Endothelial cell of umbilical vein (primary cell): ENCODE measurements around the gene DKK3. TPM values are rescaled to one million over a fixed set of nuclear protein-coding genes. Genes with fewer than 3 reads are reported as not detected.

Source experiments
- BruUV-seq: library from RNA; stranded (reverse); fragments of 400-500 nt; replicated peaks from 2 replicates; lab custom pipeline; 2021; lab: Mats Ljungman, UMichigan
- CTCF ChIA-PET: fragments of 300-600, 350-600 bp; sonication (Branson Sonifier 250); formaldehyde crosslinking; loops from one replicate; lab custom pipeline; 2021; ENCODE audit warnings: antibody characterized with exemption, inconsistent platforms; lab: Charles Lee
- POLR2A ChIA-PET: fragments of 300-600, 350-600 bp; sonication (Branson Sonifier 250); formaldehyde crosslinking; loops from one replicate; lab custom pipeline; 2021; ENCODE audit warnings: antibody characterized with exemption, inconsistent platforms; lab: Charles Lee
- DNase-seq: peaks from one replicate; pipeline ENCODE4 v3.0.0-alpha.2; 2011; ENCODE audit warnings: low read depth, low spot score
- FAIRE-seq: peaks from 2 replicates; lab custom pipeline; 2011; peaks lifted over from hg19 to GRCh38; lab: Jason Lieb, UNC
- H2AFZ ChIP-seq: 2 replicates; pipeline ENCODE4 v1.6.0; 2012; ENCODE audit warnings: low read depth, low read length, control low read depth, inconsistent platforms
- H3K27ac ChIP-seq: 2 replicates; pipeline ENCODE4 v1.5.1; 2011; ENCODE audit warnings: low read depth, mild to moderate bottlenecking, control low read depth, low read length, moderate library complexity; ENCODE audit not compliant: insufficient read depth
- H3K27me3 ChIP-seq, 2 experiments: 2 replicates each; pipeline versions ENCODE4 v1.6.0 to v1.6.1; 2011; ENCODE audit warnings: low read length in 2 of 2, mixed read lengths in 1 of 2; ENCODE audit not compliant: control insufficient read depth in 2 of 2, insufficient read depth in 2 of 2
- H3K36me3 ChIP-seq, 2 experiments: 2 replicates in 1 of 2; 3 replicates in 1 of 2; pipeline ENCODE4 v1.5.1; 2011; ENCODE audit warnings: low read length in 2 of 2, mild to moderate bottlenecking in 1 of 2, moderate library complexity in 1 of 2; ENCODE audit not compliant: control insufficient read depth in 2 of 2, insufficient read depth in 2 of 2; ENCODE audit errors: extremely low read depth in 1 of 2
- H3K4me1 ChIP-seq: 3 replicates; pipeline ENCODE4 v1.5.1; 2011; ENCODE audit warnings: mild to moderate bottlenecking, low read length; ENCODE audit not compliant: control insufficient read depth, insufficient read depth; ENCODE audit errors: extremely low read depth
- H3K4me2 ChIP-seq: 2 replicates; pipeline ENCODE4 v1.6.1; 2011; ENCODE audit warnings: low read length, control low read depth, mixed read lengths; ENCODE audit not compliant: insufficient read depth
- H3K4me3 ChIP-seq, 3 experiments: fragments of 200-600 bp in 1 of 3; sonication (generic), shearing (Covaris generic) in 1 of 3; replicated peaks in 1 of 3; 2 replicates each; pipeline ENCODE4 v1.5.1; 2011 to 2016; ENCODE audit warnings: control low read depth in 3 of 3, low read length in 3 of 3, mild to moderate bottlenecking in 2 of 3, inconsistent platforms in 1 of 3, low read depth in 1 of 3, moderate library complexity in 1 of 3; ENCODE audit not compliant: insufficient read depth in 1 of 3
- H3K79me2 ChIP-seq: 2 replicates; pipeline ENCODE4 v1.6.0; 2012; ENCODE audit warnings: low read length, inconsistent platforms; ENCODE audit not compliant: control insufficient read depth, insufficient read depth
- H3K9ac ChIP-seq: replicated peaks from 2 replicates; pipeline ENCODE3; 2011; ENCODE audit warnings: low read length, control low read depth; ENCODE audit not compliant: insufficient read depth; ENCODE audit errors: extremely low read depth
- H3K9me1 ChIP-seq: replicated peaks from 3 replicates; pipeline ENCODE4 v1.6.0; 2011; ENCODE audit warnings: mild to moderate bottlenecking, low read length; ENCODE audit not compliant: control insufficient read depth, insufficient read depth; ENCODE audit errors: extremely low read depth
- H3K9me3 ChIP-seq: replicated peaks from 2 replicates; pipeline ENCODE4 v1.5.1; 2012; ENCODE audit warnings: low read length, inconsistent platforms; ENCODE audit not compliant: control insufficient read depth, insufficient read depth
- H4K20me1 ChIP-seq: replicated peaks from 2 replicates; pipeline ENCODE3; 2011; ENCODE audit warnings: mild to moderate bottlenecking, low read length; ENCODE audit not compliant: control insufficient read depth, insufficient read depth; ENCODE audit errors: extremely low read depth
- EZH2 ChIP-seq: IDR thresholded peaks from 2 replicates; pipeline ENCODE4 v1.6.1; 2012; ENCODE audit warnings: borderline replicate concordance, low read depth, mild to moderate bottlenecking, moderate library complexity, low read length, inconsistent platforms; ENCODE audit not compliant: severe bottlenecking
- JUN ChIP-seq: IDR thresholded peaks from 2 replicates; pipeline ENCODE4 v1.6.1; 2011; ENCODE audit warnings: borderline replicate concordance, low read depth; ENCODE audit not compliant: insufficient read length, insufficient read depth
- MYC ChIP-seq: IDR thresholded peaks from one replicate; pipeline ENCODE4 v1.6.1; 2011; ENCODE audit warnings: mild to moderate bottlenecking, low read depth, low read length
- dilution Hi-C: fragments of 300-500 bp; cut with MboI; formaldehyde crosslinking; loops from one replicate; pipeline ENCODE4 v1.15.0; 2019; ENCODE audit warnings: low sequenced_read_pairs; ENCODE audit not compliant: extremely low pct_ligation_motif_present
- intact Hi-C: fragments of 100-400 bp; cut with micrococcal nuclease; formaldehyde crosslinking; loops from one replicate; pipeline ENCODE4 v1.10.0; 2022
- polyA plus RNA-seq, 4 experiments: library from polyadenylated mRNA; depleted of rRNA in 3 of 4; stranded (reverse) in 3 of 4; unstranded in 1 of 4; fragments of >200 nt; gene quantifications; 2 replicates each; pipeline versions ENCODE4 v1.2.1 to v1.2.3, GENCODE V29; 2011 to 2012; ENCODE audit warnings: missing spikeins in 1 of 4
- total RNA-seq: library from RNA; stranded (reverse); gene quantifications from 2 replicates; pipeline ENCODE4 v1.2.3, GENCODE V29; 2021
- TF ChIP-seq, protein P1 (sequence below), 2 donors: IDR thresholded peaks; 1 replicate in 1 of 2; 2 replicates in 1 of 2; pipeline ENCODE4 v1.5.1; 2011; ENCODE audit warnings: low read length in 2 of 2, mild to moderate bottlenecking in 2 of 2, moderate library complexity in 2 of 2, control low read depth in 1 of 2, inconsistent platforms in 1 of 2, low read depth in 1 of 2; ENCODE audit not compliant: insufficient read depth in 1 of 2; ENCODE audit errors: extremely low read depth in 1 of 2
- TF ChIP-seq, protein P2 (sequence below): IDR thresholded peaks from 2 replicates; pipeline ENCODE4 v1.6.1; 2011; ENCODE audit not compliant: insufficient read depth, insufficient read length

Gene DKK3
- total and polyA plus RNA-seq, 2 donors (not counting 3 experiments of a cell fraction or from before 2014, with no cell fraction given), result 131 to 335 TPM

DNA sequence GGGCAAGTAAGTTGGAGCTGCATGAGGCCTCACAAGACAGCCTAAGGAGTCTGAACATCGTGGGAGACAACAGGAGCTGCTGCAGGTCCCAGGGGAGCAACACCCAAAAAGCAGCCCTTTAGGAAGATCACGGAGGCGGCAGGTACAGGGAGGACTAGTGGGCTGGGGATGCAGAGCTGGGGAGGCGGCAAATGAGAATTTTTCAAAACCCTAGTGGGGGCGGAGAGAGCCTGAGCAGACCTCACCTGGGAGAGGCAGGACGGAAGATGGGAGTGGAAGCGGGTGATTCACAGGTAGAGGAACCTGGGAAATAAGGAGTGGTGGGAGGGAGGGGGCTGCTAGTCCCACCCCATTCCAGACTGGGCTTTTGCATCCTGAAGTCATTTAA is 42.1 kb downstream of the DKK3 start:
- dilution Hi-C loops (no loop called here), intact Hi-C loops (loop anchor here (1.0 kb wide), 1 partner anchor 78 kb away; no protein-coding TSS in a partner anchor)
- Histone ChIP-seq H3K27ac (no peak overlapping the region), H3K4me1 (peaks cover under 1% of the 10 kb centered on the region), H4K20me1 (no peaks in the 10 kb centered on the region), H3K4me2 (no peak overlapping the region), H3K36me3 (peaks cover 0 to 21% of the 10 kb centered on the region in 2 experiments), H3K4me3 (no peak overlapping the region), H3K9ac (no peak overlapping the region), H3K79me2 (no peaks in the 10 kb centered on the region), H3K9me3 (no peaks in the 10 kb centered on the region), H3K27me3 (no peaks in the 10 kb centered on the region), H2AFZ (no peak overlapping the region), H3K9me1 (no peaks in the 10 kb centered on the region)
- FAIRE-seq (no peak), DNase-seq (no peak)
- TF ChIP-seq, protein P1, sequence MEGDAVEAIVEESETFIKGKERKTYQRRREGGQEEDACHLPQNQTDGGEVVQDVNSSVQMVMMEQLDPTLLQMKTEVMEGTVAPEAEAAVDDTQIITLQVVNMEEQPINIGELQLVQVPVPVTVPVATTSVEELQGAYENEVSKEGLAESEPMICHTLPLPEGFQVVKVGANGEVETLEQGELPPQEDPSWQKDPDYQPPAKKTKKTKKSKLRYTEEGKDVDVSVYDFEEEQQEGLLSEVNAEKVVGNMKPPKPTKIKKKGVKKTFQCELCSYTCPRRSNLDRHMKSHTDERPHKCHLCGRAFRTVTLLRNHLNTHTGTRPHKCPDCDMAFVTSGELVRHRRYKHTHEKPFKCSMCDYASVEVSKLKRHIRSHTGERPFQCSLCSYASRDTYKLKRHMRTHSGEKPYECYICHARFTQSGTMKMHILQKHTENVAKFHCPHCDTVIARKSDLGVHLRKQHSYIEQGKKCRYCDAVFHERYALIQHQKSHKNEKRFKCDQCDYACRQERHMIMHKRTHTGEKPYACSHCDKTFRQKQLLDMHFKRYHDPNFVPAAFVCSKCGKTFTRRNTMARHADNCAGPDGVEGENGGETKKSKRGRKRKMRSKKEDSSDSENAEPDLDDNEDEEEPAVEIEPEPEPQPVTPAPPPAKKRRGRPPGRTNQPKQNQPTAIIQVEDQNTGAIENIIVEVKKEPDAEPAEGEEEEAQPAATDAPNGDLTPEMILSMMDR (IDR thresholded peaks at IDR 0.05; ENCODE audit: extremely low read depth in 1 of 2, insufficient read depth in 1 of 2, low read depth in 1 of 2, low read length in 2 of 2), result no peak
- TF ChIP-seq JUN, result no peak
- TF ChIP-seq MYC, result no peak
- TF ChIP-seq, protein P2, sequence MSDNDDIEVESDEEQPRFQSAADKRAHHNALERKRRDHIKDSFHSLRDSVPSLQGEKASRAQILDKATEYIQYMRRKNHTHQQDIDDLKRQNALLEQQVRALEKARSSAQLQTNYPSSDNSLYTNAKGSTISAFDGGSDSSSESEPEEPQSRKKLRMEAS, result no peak
- no peak for TF ChIP-seq EZH2
- POLR2A ChIA-PET, result interaction anchor here (1.0 kb wide), 1 partner anchor 11 kb away, joined by 3 read pairs; no protein-coding TSS in a partner anchor
- CTCF ChIA-PET, result interaction anchor here (0.9 to 2.3 kb wide), 11 partner anchors 8 to 1177 kb away, joined by 3 to 31 read pairs (median 10); no protein-coding TSS in a partner anchor
- BruUV-seq, result no TSS peak
